GM21717 (cell line): ENCODE measurements around the gene WDR38.

Experiments used
- ATAC-seq: cut with Tn5 transposase; IDR thresholded peaks from one replicate; pipeline ENCODE4 v1.9.1; 2021; ENCODE audit warnings: mild to moderate bottlenecking, moderate library complexity; ENCODE audit not compliant: unreplicated experiment

Gene WDR38

DNA sequence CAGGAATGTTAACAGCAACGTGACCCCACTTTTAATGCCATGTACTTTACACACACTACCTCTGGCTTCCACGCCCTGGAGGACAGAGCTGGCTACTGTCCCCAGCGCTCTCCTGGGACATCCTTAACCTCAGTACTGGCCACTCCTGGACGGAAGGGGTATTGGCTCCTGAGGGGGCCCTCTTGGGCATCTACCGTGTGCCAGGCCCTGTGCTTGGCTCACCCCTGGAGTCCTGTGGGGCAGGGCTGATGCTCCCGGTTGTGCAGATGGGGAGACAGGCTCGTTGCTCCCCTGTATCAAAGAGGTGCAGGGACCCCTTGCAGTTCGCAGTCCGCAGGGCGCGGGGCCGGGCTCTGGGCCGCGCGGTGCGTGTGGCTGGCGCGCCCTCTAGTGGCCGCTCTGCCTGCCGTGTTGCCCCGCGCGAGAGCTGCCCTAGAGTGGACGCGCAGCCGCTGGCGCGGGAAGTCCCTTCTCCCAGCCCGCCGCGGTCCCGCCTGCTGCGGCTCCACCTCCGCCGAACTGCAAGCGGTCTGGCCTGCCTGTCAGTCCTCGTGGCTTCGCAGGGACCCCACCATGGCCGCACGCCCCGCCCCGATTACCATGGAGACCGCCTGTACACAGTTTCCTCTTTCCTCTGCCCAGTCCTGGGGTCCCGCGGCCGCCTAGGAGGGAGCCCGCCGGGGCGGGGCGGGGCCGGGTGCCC is at the start of gene WDR38:
WDR38 (plus strand) TSS at position 632 of the 703 bp plus-strand sequence. CDS start 72 bp downstream, outside the sequence.
- peak; percentile 65 for ATAC-seq

DNA sequence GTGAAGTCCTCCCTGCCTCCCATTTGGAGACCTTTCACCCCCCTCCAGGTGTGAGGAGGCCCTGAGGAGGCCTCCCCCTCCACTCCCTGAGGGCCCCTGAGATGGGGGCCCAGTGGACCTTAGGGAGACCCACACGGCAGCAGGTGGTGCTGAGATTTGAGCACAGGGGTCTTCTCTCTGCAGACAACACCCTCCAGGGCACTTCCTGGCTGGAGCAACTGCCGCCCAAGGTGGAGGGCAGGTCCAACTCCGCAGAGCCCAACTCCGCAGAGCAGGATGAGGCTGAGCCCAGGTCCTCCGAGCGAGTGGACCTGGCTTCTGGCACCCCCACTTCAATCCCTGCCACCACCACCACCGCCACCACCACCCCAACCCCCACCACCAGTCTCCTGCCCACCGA is 49.3 kb upstream of the WDR38 start:
- no peak for ATAC-seq

DNA sequence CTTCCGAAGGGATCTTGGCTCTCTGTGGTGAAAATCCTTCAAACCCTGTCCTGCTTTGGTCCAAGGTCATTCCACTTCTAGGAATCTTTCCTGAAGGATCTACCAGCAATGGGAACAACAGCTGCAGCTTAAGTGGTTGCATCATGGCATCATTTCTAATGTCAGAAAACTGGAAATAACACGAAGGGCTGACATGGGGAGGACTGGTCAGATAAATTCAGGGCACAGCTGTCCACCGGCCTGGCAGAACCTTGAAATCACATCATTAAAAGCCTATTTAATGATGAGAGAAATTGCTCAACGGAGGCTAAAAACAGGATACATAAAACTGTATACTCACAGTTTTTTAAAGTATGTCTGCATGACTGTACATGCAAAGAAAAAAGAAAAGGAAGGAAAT is 48.1 kb upstream of the WDR38 start:
- no peak for ATAC-seq

DNA sequence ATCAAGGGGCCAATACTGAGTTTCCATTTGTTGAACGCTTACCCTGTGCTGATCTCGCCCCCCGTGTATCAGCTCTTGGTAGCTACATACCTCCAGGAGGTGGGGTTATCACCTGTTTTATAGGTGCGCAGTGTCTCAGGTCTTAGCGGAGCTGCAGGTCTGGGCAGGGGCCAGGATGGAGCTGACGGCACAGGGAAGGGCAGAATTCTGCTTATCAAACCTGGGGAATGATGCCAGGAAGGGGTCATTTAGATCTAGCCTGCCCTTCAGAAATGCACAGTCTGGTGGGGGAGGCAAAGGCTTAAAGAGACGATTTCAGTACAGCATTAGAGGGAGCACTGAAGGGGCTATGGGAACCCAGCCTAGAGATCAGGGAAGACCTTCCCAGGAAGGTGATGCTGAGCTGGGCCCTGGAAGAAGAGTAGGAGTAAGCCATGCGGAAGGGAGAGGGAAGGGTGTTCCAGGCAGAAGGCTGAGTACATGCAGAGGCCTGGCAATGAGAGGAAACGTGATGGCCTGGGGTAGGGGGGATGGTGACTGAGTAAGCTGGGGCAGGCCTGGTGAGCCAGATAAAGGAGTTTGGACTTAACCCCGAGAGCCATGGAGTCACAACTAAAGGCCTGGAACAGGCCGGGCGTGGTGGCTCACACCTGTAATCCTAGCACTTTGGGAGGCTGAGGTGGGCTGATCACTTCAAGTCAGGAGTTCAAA is 44.9 kb upstream of the WDR38 start:
- no peak for ATAC-seq

DNA sequence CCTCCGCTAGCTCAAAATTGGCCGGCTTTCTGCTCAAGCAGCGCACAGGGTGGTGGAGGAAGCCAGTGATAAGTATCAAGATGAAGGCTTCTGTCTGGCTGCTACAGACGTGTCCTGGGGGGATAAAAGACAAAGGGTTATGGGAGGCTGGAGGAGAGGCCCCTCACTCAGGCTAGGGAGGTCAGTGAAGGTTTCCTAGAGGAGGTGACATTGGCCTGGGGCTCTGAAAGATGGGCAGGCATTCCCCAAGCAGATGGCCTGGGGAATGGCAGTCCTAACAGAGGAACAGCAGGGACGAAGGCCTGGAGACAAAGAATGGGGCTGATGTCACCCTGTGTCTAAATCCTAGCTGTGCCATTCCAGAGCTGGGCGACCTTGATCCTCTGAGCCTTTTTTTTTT is 44.0 kb upstream of the WDR38 start:
- ATAC-seq = no peak

GRCh38 chr9:124809741-124810500 is 43.3 kb upstream of the WDR38 start:
- no peak for ATAC-seq

DNA sequence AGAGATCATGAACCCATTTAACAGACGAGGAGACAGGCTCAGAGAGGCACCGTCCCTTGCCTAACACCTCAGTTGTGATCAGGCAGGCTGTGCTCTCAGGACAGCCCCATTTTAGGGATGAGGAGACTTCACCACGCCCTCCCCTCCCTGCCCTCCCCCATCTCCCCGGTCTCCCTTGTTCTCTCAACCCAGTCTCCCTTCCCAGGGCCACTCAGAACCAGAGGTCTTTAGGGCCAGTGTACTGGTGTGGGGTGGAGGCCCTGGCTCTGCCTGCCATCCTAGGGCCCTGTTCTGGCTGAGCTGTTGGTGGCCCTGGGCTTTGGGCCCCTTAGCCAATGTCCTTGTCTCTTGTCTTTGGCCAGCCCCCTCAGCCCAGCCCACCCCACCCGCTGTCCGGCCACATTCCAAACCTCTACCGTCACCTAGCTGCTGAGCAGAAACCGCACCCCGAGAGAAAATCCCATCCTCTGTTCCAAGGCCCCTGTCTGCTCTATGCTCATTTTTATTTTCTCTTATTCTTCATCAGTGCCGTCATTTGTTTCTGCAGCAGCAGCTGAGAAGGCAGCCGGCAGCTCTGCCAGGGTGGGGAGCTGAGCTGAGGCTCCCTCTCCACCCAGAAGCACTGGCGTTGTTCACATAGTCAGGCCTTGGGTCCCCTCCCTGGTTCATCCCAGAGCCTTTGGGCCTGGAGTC is 42.5 kb upstream of the WDR38 start:
- ATAC-seq = no peak

- ATAC-seq = no peak
Observed at GRCh38 chr9:124812441-124812876, 40.8 kb upstream of the WDR38 start.

GRCh38 chr9:124813041-124813440 is 40.2 kb upstream of the WDR38 start:
- no peak for ATAC-seq

GRCh38 chr9:124813501-124814163 is 39.6 kb upstream of the WDR38 start:
- ATAC-seq = no peak

- ATAC-seq = no peak
Observed at GRCh38 chr9:124814164-124814535, 39.1 kb upstream of the WDR38 start.

- ATAC-seq = no peak
Observed at GRCh38 chr9:124815601-124816000, 37.7 kb upstream of the WDR38 start.

DNA sequence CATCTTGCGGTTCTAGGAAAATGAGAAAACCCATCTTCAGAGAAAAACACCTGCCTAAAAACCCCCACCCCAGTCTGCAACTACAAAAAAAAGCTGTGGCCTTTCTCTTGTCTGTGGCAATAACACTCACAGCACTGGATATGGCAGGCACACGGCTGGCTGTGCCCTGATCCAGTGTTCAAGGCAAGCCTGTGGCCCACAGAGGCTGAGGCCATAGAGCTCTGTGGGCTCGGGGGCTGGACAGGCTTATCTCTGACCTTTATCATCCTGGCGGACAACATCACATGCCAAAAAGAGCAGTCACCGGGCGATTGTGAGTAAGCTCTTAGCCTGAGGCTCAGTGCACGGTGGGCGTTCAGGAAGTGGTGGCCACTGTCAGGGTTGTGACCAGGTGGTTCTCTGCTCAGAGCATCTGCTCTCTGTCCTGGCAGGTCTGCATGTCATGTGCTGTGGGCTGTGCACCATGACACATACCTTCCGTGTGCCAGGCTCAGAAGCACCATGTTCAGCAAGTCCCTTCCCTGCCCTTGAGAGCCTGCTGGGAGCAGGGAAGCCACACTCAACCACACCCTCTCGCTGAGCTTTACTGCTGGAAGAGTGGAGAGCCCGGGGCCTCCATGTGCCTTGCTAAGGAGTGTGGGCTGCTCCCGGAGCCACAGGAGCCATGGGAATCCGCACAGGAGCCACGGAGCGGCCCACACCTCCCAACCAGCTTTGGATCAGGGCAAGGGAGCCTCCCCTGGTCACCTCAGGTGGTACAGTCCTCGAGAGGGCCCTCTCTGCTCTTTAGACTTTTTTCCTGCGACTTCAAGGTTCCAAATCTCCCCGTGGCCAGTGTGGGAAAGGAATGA is 34.6 kb upstream of the WDR38 start:
- no peak for ATAC-seq

DNA sequence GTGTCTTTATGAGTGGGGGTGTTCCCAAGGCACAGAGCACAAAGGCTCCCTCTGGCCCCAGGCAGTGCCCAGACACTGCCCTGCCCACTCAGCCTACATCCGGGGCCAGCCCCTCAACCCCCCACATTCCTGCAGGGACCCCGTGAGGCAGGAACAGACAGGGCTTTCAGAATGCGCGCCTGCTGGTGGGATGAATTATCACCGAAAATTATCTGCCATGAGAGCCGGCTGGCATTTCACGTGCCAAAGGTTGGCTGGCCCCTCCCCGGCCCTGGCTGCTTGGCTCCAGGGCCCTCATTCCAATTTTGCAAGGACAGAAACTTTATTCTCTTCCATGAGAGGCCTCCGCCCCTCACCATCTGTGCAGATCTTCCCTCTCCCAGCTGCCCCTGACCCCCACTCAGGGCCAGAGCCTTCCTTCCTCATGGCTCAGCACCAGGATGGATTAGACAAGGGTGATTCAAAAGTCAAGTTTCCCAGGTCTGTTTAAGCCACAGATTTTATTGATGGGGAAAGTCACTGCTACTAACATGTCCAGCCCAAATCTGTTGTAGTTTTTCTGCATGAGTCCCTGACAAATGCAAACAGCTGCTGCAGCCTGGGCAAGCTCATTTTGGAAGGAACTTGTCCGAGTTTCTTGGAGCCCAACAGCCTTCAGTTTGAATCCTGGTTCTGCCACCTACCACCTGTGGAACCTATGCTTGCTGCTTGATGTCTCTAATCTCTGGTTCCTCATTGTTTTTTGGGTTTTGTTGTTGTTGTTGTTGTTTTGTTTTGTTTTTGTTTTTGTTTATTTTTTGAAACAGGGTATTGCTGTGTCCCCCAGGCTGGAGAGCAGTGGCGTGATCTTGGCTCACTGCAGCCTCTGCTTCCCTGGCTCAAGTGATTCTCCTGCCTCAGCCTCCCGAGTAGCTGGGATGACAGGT is 32.3 kb upstream of the WDR38 start:
- ATAC-seq = no peak

GRCh38 chr9:124828489-124829333 is 24.5 kb upstream of the WDR38 start:
- no peak for ATAC-seq

DNA sequence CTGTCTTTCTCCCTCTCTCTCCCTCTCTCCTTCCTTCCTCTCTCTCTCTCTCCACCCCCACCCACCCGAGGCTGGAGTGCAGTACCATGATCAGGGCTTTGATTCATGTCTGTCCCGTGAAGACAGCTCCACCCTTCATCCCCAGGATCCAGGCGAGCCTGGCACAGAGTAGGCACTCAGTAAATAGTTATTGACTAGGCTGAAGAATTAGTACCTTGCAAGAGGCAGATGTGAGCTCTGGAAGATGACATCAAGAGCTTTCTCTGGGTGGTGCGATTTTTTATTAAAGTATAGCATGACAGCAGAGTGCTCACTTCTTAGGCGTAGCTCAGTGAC is 24.0 kb upstream of the WDR38 start:
- no peak for ATAC-seq

- no peak for ATAC-seq
Observed at GRCh38 chr9:124830593-124830992, 22.7 kb upstream of the WDR38 start.
